T1000 (cell line): ENCODE results near the gene SLFNL1.
A peak's percentile ranks its signal among the peaks of the same experiment; 100 is the strongest.

Source experiments
- DNase-seq: peaks from one replicate; lab custom pipeline; 2025; ENCODE audit warnings: mixed read lengths; lab: John Stamatoyannopoulos, UW

Gene SLFNL1

DNA sequence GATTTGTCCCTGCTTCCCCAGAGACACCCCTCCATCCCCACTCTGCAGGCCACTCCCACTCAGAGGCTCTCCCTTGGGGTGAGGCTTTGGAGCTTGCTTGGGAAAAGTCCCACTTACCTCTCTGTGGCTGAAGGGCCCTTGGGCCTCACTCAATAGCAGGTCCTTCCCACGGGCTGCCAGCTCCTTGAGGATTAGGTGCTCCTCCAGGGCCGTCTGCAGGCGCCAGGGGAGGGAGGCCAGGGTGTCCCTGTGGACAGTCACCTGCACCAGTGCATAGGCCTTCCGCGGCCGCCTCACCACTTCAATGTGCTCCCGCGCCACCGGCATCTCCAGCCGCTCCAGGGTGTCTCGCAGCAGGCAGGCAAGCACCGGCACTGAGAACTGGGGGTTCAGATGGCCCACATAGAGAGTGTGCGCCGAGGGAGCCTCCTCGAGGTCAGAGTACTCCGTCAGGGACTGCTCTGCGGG lies 1.4 kb downstream of the SLFNL1 start:
- DNase-seq = no peak

DNA sequence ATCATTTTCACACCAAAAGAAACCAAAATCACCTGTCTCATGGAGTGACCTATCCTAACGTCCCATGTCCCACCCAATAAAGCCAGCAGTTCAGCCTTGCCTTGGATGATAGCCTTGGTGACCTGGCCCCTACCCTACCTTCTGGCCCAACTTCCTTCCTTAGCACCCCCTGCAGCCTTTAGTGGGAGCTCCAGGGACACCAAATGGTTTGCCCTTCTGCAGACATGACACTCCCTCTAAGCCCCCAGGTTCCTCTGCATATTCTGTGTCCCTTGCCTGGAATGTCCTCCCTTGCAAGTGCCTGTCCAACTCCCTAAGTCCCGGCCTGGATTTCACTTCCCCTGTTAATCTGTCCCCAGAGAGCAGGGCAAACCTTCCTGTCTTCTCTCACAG lies 2.2 kb downstream of the SLFNL1 start:
- no peak for DNase-seq

GRCh38 chr1:41018018-41018410 lies 3.5 kb downstream of the SLFNL1 start:
- no peak for DNase-seq

- no peak for DNase-seq
Measured at GRCh38 chr1:41017141-41018017, 4.1 kb downstream of the SLFNL1 start.

GRCh38 chr1:41015897-41016470 lies 5.5 kb downstream of the SLFNL1 start:
- no peak for DNase-seq

DNA sequence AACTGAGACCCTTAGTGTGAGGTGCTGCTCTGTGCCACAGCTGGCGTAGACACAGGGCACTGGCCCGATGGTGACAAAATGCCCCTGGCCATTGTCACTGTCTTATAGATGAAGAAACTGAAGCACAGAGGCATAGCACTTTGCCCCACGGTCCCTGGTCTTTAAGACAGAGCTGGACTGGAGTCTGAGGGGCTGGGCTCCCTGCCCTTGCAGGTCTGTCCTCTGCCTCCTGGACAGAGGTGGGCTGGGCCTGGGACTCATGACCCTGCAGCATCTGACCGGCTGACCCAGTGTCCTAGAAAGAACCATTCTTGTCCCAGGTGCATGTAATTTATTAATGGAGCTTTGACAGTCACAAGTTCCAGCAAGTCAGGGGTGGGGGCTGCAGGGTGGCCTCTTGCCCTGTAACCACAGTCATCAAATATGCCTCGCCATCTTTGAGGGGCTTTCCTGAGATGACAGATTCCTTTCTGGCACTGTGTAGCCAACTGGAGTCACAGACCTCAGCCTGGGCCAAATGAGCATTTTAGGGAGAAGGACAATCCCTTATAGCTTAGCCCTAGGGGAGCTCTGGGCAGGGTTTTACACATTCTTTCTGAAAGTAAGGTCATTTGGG lies 6.1 kb downstream of the SLFNL1 start:
- no peak for DNase-seq

DNA sequence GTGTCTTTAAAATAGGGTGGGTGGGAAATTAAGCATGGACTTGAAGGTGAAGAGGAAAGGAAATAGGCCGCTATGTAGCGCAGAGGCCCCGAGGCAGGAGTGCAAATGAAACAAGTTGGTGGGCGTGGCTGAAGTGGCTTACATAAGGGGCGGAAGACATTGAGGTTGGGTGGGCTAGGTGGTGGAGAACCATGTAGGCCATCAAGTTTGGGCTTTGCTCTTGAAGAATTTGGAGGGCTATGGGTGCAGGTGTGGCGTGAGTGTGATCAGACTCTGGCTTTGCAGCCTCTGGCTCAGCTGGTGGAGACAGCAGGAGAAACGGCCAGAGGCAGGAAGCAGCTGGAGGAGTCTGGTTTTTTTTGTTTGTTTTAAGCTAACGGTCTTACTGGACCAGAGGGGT lies 6.7 kb downstream of the SLFNL1 start:
- DNase-seq = no peak

- DNase-seq = no peak
Measured at GRCh38 chr1:41013796-41014195, 7.7 kb downstream of the SLFNL1 start.

DNA sequence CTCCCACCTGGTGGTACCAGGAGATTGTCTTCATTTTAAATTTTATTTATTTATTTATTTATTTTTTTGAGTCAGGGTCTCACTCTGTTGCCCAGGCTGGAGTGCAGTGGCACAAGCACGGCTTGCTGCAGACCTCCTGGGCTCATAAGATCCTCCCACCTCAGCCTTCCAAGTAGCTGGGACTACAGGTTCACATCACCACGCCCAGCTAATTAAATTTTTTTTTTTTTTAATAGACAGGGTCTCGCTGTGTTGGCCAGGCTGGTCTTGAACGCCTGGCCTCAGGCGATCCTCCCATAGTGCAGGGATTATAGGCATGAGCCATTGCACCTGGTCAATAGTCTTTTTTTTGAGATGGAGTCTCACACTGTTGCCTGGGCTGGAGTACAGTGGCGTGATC lies 8.5 kb downstream of the SLFNL1 start:
- DNase-seq = no peak

DNA sequence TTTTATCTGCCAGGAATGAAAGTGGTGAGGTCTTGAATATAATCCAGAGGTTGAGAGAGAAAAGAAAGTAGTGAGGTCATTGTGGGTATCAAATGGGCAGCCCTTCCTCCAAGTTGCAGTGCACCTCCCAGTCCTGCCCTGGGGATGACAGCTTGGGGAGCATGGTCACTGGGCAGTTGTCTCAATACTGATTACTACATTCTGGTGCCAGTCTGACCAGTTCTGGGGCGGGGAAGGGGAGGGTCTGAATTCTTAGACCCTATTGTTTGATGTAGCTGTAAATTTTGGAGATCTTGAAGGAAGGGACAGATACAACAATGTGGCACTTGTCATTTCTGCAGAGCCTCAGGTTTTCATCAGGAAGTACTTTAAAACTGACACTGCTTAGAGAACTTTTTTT lies 11.2 kb downstream of the SLFNL1 start:
- no peak for DNase-seq

GRCh38 chr1:41009466-41009865 lies 12.1 kb downstream of the SLFNL1 start:
- no peak for DNase-seq

GRCh38 chr1:41006942-41007865 lies 14.3 kb downstream of the SLFNL1 start:
- DNase-seq = no peak

- no peak for DNase-seq
Measured at GRCh38 chr1:41005876-41006275, 15.6 kb downstream of the SLFNL1 start.

DNA sequence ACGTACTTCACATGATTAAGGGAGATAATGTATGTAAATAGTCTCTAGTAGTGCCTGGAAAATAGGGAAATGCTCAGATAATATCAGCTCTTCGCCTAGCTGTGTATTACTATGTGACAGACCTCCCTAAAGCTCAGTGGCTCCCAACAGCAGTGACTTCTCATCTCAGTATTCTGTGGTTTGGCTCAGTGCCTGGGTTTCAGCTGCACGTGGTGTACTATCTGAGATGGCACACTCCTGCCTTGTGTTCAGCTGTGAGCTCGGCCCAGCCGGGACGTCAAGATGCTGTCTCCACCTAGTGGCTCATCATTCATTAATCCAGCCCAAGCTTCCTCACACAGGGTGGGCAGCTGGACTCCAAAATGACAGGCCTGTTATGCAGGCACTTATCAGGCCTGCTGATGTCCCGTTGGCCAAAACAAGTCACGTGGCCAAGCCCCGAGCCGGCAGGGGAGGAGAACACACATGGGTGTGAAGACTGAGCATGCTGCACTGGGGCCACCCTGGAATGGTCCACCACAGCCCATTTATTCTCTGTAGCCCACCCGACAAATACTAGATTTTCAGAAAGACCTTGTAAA lies 17.8 kb downstream of the SLFNL1 start:
- peak; percentile 96 for DNase-seq

DNA sequence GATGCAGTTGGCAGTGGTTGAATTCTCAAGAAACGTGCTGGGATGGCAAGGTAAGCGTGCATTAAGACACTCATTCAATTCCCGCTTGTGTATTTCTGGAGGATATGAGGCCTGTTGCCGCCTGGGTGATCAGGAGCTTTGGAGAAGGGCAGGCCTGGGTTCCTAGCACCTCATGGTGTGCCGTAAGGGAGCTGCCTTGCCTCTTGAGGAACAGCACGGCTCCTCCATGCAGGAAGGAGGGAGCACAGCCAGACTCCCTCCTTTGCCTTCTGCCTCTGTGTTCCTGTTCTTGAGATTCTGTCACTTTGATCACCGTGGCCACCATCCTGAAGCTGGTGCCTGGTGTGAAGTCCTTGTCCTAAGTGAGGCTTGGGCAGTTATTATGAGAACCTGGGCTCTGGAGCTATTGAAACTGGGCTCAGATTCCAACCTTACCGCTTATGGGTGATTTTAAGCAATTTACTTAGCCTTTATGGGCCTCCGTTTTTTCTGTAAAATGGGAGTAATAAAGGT lies 18.3 kb downstream of the SLFNL1 start:
- no peak for DNase-seq

GRCh38 chr1:40998668-40999067 lies 22.9 kb downstream of the SLFNL1 start:
- no peak for DNase-seq

- DNase-seq = no peak
Measured at GRCh38 chr1:40997096-40997495, 24.4 kb downstream of the SLFNL1 start.

GRCh38 chr1:40989066-40989465 lies 32.5 kb downstream of the SLFNL1 start:
- no peak for DNase-seq

DNA sequence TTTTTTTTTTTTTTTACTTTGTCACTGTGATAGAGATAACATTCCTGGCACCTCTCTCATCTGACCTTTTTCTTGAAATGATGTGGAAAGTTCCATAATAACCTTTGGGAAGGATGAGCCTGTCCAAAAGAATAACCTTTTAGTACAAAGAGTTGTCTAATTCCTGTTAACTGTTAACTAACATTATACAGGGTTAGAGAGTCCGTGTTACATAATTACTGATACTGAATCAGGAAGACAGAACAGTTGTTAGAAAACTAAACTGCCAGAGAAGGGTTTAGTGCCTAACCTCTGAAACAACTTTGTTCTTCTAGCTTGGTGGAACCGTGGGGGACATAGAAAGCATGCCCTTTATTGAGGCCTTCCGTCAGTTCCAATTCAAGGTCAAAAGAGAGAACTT lies 33.2 kb downstream of the SLFNL1 start:
- no peak for DNase-seq

GRCh38 chr1:40987439-40988276 lies 33.9 kb downstream of the SLFNL1 start:
- DNase-seq = no peak

- DNase-seq = no peak
Measured at GRCh38 chr1:40986956-40987355, 34.6 kb downstream of the SLFNL1 start.
